ENCODE measurements around the gene KNDC1.

The KNDC1 gene

DNA sequence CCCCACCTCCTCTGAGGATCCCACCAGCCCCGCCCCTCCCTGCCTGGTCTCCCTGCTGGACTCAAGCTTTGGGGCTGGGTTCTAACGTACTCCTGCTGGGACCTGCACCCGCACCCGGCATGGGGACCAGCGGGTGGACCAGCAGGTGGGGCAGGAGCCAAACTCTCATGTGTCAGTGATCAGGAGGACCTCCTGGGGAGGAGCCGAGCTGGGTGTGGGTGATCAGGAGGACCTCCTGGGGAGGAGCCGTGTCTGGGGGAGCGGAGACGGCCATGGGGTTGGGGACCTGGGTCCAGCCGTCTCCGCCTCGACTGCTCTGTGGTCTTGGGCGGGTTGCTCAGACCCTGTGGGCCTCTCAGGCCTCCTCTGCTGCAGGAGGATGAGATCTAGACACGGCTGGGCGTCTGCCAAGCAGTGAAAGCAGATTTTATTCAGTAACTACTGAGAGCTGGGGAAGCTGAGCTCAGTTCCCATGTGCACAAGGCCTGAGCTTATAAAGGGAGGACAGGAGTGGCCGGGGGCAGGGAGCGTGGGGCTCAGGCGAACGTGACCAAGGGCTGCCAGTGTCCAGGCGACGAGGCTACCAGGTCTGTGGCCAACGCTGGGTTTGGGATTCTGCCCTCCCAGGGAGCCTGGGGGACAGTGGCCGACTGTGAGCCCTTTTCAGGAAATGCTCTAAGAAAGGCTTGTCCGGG, 36.3 kb downstream of the KNDC1 start:
- Histone ChIP-seq H3K9ac (ENCODE audit: low read depth, low read length, poor library complexity) (no peak overlapping the region), H2AFZ (ENCODE audit: low read length) (peak overlapping the region; percentile 40), H3K4me3 (ENCODE audit: low read length in 2 of 2) (no peak overlapping the region), H3K79me1 (ENCODE audit: low read depth, low read length) (peaks cover 2% of the 10 kb centered on the region), H3K18ac (ENCODE audit: low read length) (peak overlapping the region; percentile 71), H3K4me1 (ENCODE audit: control insufficient read depth in 2 of 2, insufficient read depth in 1 of 2, low read depth in 1 of 2, low read length in 2 of 2) (peaks cover 0 to 2% of the 10 kb centered on the region in 2 donors), H2AK5ac (ENCODE audit: low read depth, low read length) (peak overlapping the region; percentile 70), H2BK5ac (ENCODE audit: low read length) (peak overlapping the region; percentile 53), H3K36me3 (replicated peaks in 1 of 2; ENCODE audit: control insufficient read depth in 2 of 2, insufficient read depth in 2 of 2, low read length in 2 of 2) (no peaks in the 10 kb centered on the region), H3K27ac (replicated peaks; ENCODE audit: low read length) (no peak overlapping the region), H3K27me3 (ENCODE audit: control insufficient read depth in 3 of 3, insufficient read depth in 3 of 3, low read depth in 1 of 3, low read length in 3 of 3) (peaks cover 0 to 8% (median 0%) of the 10 kb centered on the region in 3 experiments), H2BK15ac (ENCODE audit: low read length) (no peak overlapping the region), H4K91ac (ENCODE audit: low read depth, low read length, poor library complexity) (no peak overlapping the region), H3K4me2 (ENCODE audit: insufficient read depth, low read length, poor library complexity, severe bottlenecking) (no peak overlapping the region), H3K9me3 (replicated peaks in 1 of 2; ENCODE audit: control insufficient read depth in 2 of 2, insufficient read depth in 1 of 2, low read depth in 1 of 2, low read length in 2 of 2) (peaks cover 3% of the 10 kb centered on the region in 2 donors), H3K4ac (ENCODE audit: low read length) (no peak overlapping the region), H2BK120ac (ENCODE audit: low read depth, low read length) (peak overlapping the region; percentile 81), H3K14ac (ENCODE audit: low read length) (peak overlapping the region; percentile 71), H3K23ac (ENCODE audit: low read depth, low read length, poor library complexity) (peak overlapping the region; percentile 80), H4K8ac (ENCODE audit: low read depth, low read length) (no peak overlapping the region), H2BK12ac (ENCODE audit: low read length) (no peak overlapping the region)
- no peak for DNase-seq (ENCODE audit: low spot score)
- WGBS, 2 donors (ENCODE audit: extremely low coverage in 2 of 2, insufficient read length in 2 of 2, insufficient replicate concordance in 1 of 2), result no CpG with 5 or more reads among the region's 24 CpGs

DNA sequence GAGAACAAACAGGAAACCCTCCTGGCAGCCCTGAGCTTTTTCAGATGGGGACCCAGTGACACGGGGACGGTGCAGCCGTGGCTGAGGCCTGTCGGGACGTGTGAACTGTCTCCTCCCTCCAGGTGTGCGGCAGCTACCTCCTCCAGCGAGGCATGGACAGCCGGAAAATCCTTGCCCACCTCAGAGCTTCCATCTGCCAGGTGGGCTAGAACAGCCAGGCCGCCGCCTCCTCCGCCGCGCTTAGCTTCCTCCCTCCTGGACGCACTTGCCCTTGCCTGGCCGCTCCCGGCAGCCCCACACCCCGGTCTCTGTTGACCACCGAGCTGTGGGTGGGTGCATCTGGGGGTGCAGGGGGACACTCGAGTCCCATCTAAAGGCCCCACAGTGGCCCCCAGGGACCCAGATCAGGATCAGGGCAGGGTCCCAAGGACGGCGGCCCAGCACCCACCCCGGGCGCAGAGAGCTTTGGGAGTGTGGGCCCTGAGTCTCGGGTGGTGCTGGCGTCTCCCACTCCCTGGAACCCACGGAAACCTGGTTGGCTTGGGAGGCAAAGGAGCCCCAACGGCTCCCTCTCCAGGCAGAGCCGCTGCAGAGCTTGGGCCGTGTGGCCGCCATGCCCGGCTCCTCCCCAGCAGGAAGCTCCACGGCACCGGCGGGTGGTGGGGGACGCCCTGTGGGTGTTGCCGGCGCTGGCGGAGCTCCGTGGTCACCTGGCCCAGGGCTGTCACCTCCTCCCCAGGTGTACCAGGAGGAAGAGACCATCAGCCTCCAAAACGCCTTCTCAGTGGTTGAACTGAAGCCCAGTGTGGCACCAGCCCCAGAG, 37.1 kb downstream of the KNDC1 start:
- peaks cover 2% of the 10 kb centered on the region for H3K79me1 ChIP-seq (ENCODE audit: low read depth, low read length)
- H3K23ac ChIP-seq (ENCODE audit: low read depth, low read length, poor library complexity), result peak overlapping the region; percentile 80
- peak overlapping the region; percentile 57 for H3K18ac ChIP-seq (ENCODE audit: low read length)
- H3K9me3 ChIP-seq (replicated peaks in 1 of 2; ENCODE audit: control insufficient read depth in 2 of 2, insufficient read depth in 1 of 2, low read depth in 1 of 2, low read length in 2 of 2), result peaks cover 0 to 3% of the 10 kb centered on the region in 2 donors
- no peak overlapping the region for H2BK15ac ChIP-seq (ENCODE audit: low read length)
- no peak overlapping the region for H4K91ac ChIP-seq (ENCODE audit: low read depth, low read length, poor library complexity)
- H3K4me2 ChIP-seq (ENCODE audit: insufficient read depth, low read length, poor library complexity, severe bottlenecking), result no peak overlapping the region
- no peak overlapping the region for H3K4ac ChIP-seq (ENCODE audit: low read length)
- H4K8ac ChIP-seq (ENCODE audit: low read depth, low read length), result no peak overlapping the region
- peak overlapping the region; percentile 53 for H2BK5ac ChIP-seq (ENCODE audit: low read length)
- H3K36me3 ChIP-seq (replicated peaks in 1 of 2; ENCODE audit: control insufficient read depth in 2 of 2, insufficient read depth in 2 of 2, low read length in 2 of 2), result no peaks in the 10 kb centered on the region
- DNase-seq (ENCODE audit: low spot score), result no peak
- H3K27ac ChIP-seq (replicated peaks; ENCODE audit: low read length), result no peak overlapping the region
- no peak overlapping the region for H2BK12ac ChIP-seq (ENCODE audit: low read length)
- peak overlapping the region; percentile 44 for H3K9ac ChIP-seq (ENCODE audit: low read depth, low read length, poor library complexity)
- whole genome bisulfite sequencing, 2 donors (ENCODE audit: extremely low coverage in 2 of 2, insufficient read length in 2 of 2, insufficient replicate concordance in 1 of 2), result no CpG with 5 or more reads among the region's 40 CpGs
- H3K4me1 ChIP-seq (ENCODE audit: control insufficient read depth in 2 of 2, insufficient read depth in 1 of 2, low read depth in 1 of 2, low read length in 2 of 2), result peaks cover 1 to 2% of the 10 kb centered on the region in 2 donors
- H2BK120ac ChIP-seq (ENCODE audit: low read depth, low read length), result no peak overlapping the region
- no peak overlapping the region for H2AFZ ChIP-seq (ENCODE audit: low read length)
- no peak overlapping the region for H3K14ac ChIP-seq (ENCODE audit: low read length)
- H2AK5ac ChIP-seq (ENCODE audit: low read depth, low read length), result peak overlapping the region; percentile 81
- H3K27me3 ChIP-seq (ENCODE audit: control insufficient read depth in 3 of 3, insufficient read depth in 3 of 3, low read depth in 1 of 3, low read length in 3 of 3), result peaks cover 0 to 8% (median 0%) of the 10 kb centered on the region in 3 experiments
- H3K4me3 ChIP-seq (ENCODE audit: low read length in 2 of 2), result no peak overlapping the region

DNA sequence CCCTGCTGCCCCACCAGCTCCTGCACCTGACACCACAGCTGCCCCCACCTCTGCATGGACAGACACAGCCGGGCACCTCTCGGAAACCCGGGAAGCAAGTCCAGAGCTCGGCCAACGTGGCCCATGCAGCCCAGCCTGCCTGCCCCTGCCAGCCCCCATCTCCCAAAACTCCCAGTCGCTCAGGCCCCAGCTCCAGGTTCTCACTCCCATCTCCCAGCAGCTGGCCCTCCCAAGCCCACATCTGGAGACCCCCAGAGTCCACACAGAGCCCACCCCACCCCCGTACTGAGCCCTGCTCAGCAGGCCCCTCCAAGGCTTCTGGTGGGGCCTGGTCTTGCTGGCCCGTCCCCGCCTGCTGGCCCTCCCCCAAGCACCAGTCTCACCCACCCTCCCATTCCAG, 37.8 kb downstream of the KNDC1 start:
- DNase-seq (ENCODE audit: low spot score), result no peak
- Histone ChIP-seq H2BK15ac (ENCODE audit: low read length) (no peak overlapping the region), H2BK5ac (ENCODE audit: low read length) (no peak overlapping the region), H3K4ac (ENCODE audit: low read length) (no peak overlapping the region), H2AK5ac (ENCODE audit: low read depth, low read length) (no peak overlapping the region), H3K27ac (replicated peaks; ENCODE audit: low read length) (no peak overlapping the region), H3K23ac (ENCODE audit: low read depth, low read length, poor library complexity) (no peak overlapping the region), H3K4me2 (ENCODE audit: insufficient read depth, low read length, poor library complexity, severe bottlenecking) (no peak overlapping the region), H3K36me3 (replicated peaks in 1 of 2; ENCODE audit: control insufficient read depth in 2 of 2, insufficient read depth in 2 of 2, low read length in 2 of 2) (no peaks in the 10 kb centered on the region), H3K4me1 (ENCODE audit: control insufficient read depth in 2 of 2, insufficient read depth in 1 of 2, low read depth in 1 of 2, low read length in 2 of 2) (peaks cover 2 to 4% of the 10 kb centered on the region in 2 donors), H4K8ac (ENCODE audit: low read depth, low read length) (no peak overlapping the region), H2AFZ (ENCODE audit: low read length) (no peak overlapping the region), H2BK12ac (ENCODE audit: low read length) (no peak overlapping the region), H3K18ac (ENCODE audit: low read length) (peak overlapping the region; percentile 57), H3K9ac (ENCODE audit: low read depth, low read length, poor library complexity) (no peak overlapping the region), H3K27me3 (ENCODE audit: control insufficient read depth in 3 of 3, insufficient read depth in 3 of 3, low read depth in 1 of 3, low read length in 3 of 3) (peaks cover 0 to 8% (median 0%) of the 10 kb centered on the region in 3 experiments), H3K9me3 (replicated peaks in 1 of 2; ENCODE audit: control insufficient read depth in 2 of 2, insufficient read depth in 1 of 2, low read depth in 1 of 2, low read length in 2 of 2) (peaks cover 0 to 3% of the 10 kb centered on the region in 2 donors), H3K4me3 (ENCODE audit: low read length in 2 of 2) (no peak overlapping the region), H2BK120ac (ENCODE audit: low read depth, low read length) (no peak overlapping the region), H3K79me1 (ENCODE audit: low read depth, low read length) (peaks cover 2% of the 10 kb centered on the region), H3K14ac (ENCODE audit: low read length) (peak overlapping the region; percentile 56), H4K91ac (ENCODE audit: low read depth, low read length, poor library complexity) (no peak overlapping the region)
- WGBS, 2 donors (ENCODE audit: extremely low coverage in 2 of 2, insufficient read length in 2 of 2, insufficient replicate concordance in 1 of 2), result no CpG with 5 or more reads among the region's 9 CpGs

DNA sequence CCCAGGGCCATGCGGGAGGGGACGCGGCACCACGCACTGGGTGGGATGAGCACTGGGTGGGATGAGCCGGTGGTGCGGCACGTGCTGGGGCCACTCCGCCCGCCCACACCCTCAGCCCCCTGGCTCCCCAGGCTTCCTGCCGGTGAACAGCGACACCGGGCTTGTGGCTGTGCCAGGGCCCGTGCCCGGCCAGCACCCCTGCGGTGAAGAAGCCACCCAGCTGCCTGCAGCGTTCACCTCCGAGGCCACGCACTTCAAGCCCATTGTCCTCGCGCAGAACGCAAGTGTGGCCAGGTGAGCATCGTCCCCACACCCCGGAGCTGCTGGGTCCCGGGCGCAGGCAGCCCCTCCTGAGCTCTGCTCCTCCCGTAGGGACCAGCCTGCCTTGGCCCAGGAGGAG, 38.2 kb downstream of the KNDC1 start:
- Histone ChIP-seq H3K4ac (ENCODE audit: low read length) (peak overlapping the region; percentile 84), H3K79me1 (ENCODE audit: low read depth, low read length) (peaks cover 2% of the 10 kb centered on the region), H2BK5ac (ENCODE audit: low read length) (peak overlapping the region; percentile 90), H3K14ac (ENCODE audit: low read length) (peak overlapping the region; percentile 56), H3K18ac (ENCODE audit: low read length) (peak overlapping the region; percentile 28), H4K8ac (ENCODE audit: low read depth, low read length) (no peak overlapping the region), H3K27ac (replicated peaks; ENCODE audit: low read length) (no peak overlapping the region), H3K36me3 (replicated peaks in 1 of 2; ENCODE audit: control insufficient read depth in 2 of 2, insufficient read depth in 2 of 2, low read length in 2 of 2) (no peaks in the 10 kb centered on the region), H2BK12ac (ENCODE audit: low read length) (no peak overlapping the region), H3K23ac (ENCODE audit: low read depth, low read length, poor library complexity) (no peak overlapping the region), H3K4me3 (ENCODE audit: low read length in 2 of 2) (no peak overlapping the region), H3K9me3 (replicated peaks in 1 of 2; ENCODE audit: control insufficient read depth in 2 of 2, insufficient read depth in 1 of 2, low read depth in 1 of 2, low read length in 2 of 2) (peaks cover 0 to 3% of the 10 kb centered on the region in 2 donors), H3K4me2 (ENCODE audit: insufficient read depth, low read length, poor library complexity, severe bottlenecking) (no peak overlapping the region), H3K4me1 (ENCODE audit: control insufficient read depth in 2 of 2, insufficient read depth in 1 of 2, low read depth in 1 of 2, low read length in 2 of 2) (peaks cover 2 to 4% of the 10 kb centered on the region in 2 donors), H3K27me3 (ENCODE audit: control insufficient read depth in 3 of 3, insufficient read depth in 3 of 3, low read depth in 1 of 3, low read length in 3 of 3) (peaks cover 0 to 8% (median 0%) of the 10 kb centered on the region in 3 experiments), H2BK120ac (ENCODE audit: low read depth, low read length) (no peak overlapping the region), H2BK15ac (ENCODE audit: low read length) (no peak overlapping the region), H4K91ac (ENCODE audit: low read depth, low read length, poor library complexity) (no peak overlapping the region), H2AFZ (ENCODE audit: low read length) (no peak overlapping the region), H3K9ac (ENCODE audit: low read depth, low read length, poor library complexity) (no peak overlapping the region), H2AK5ac (ENCODE audit: low read depth, low read length) (no peak overlapping the region)
- no peak for DNase-seq (ENCODE audit: low spot score)
- no CpG with 5 or more reads among the region's 26 CpGs for WGBS, 2 donors (ENCODE audit: extremely low coverage in 2 of 2, insufficient read length in 2 of 2, insufficient replicate concordance in 1 of 2)

All from neuronal stem cell (in vitro differentiated cells).